Cardiac muscle cell (in vitro differentiated cells and primary cell): ENCODE results near the gene TMEM144. TPM values are rescaled to one million over a fixed set of nuclear protein-coding genes. Genes with fewer than 3 reads are reported as not detected.

Experiments
- DNase-seq, 2 donors: peaks; one replicate each; pipeline versions ENCODE4 v3.0.0 to v3.0.0-alpha.2; 2010 to 2017; ENCODE audit warnings: low read depth in 1 of 2, low spot score in 1 of 2
- H3K27ac ChIP-seq: fragments of 200-600 bp; sonication (generic); 2 replicates; pipeline ENCODE4 v1.5.1; 2016
- H3K27me3 ChIP-seq: fragments of 200-600 bp; sonication (generic); 2 replicates; pipeline ENCODE4 v1.6.0; 2016; ENCODE audit warnings: control low read depth
- H3K36me3 ChIP-seq: fragments of 200-600 bp; sonication (generic); 2 replicates; pipeline ENCODE4 v1.5.1; 2016; ENCODE audit warnings: control low read depth
- H3K4me1 ChIP-seq: fragments of 200-600 bp; sonication (generic); 2 replicates; pipeline ENCODE4 v1.8.1; 2017; ENCODE audit warnings: low read depth, mild to moderate bottlenecking, mixed run types
- H3K4me3 ChIP-seq: fragments of 200-600 bp; sonication (generic); 2 replicates; pipeline ENCODE4 v1.5.1; 2016; ENCODE audit warnings: mild to moderate bottlenecking
- H3K9me3 ChIP-seq: fragments of 200-600 bp; sonication (generic); 2 replicates; pipeline ENCODE4 v1.5.1; 2017; ENCODE audit warnings: low read depth, mild to moderate bottlenecking, control low read depth
- CTCF ChIP-seq: IDR thresholded peaks from 2 replicates; pipeline ENCODE4 v1.5.1; 2012; ENCODE audit warnings: low read depth, mild to moderate bottlenecking, low read length
- polyA plus RNA-seq: library from polyadenylated mRNA; unstranded; fragments of >200 nt; fragmentation: Nextera tagmentation; extraction: Ambion mirVana; gene quantifications from 2 replicates; pipeline ENCODE4 v1.2.1, GENCODE V29; 2016
- total RNA-seq: library from RNA; depleted of rRNA; stranded (reverse); fragments of >200 nt; gene quantifications from 2 replicates; pipeline ENCODE4 v1.2.3, GENCODE V29; 2016

TMEM144 gene
- total and polyA plus RNA-seq, 2 experiments from 2014 or later: 11.0 to 11.6 TPM

- H3K9me3 ChIP-seq: no peaks in the 10 kb centered on the region
- H3K36me3 ChIP-seq: no peaks in the 10 kb centered on the region
- H3K27ac ChIP-seq: no peak overlapping the region
- no peaks in the 10 kb centered on the region for H3K27me3 ChIP-seq
- H3K4me3 ChIP-seq: no peak overlapping the region
- H3K4me1 ChIP-seq: no peaks in the 10 kb centered on the region
- TF ChIP-seq CTCF: peak; percentile 68
- peak; percentile 43 to 51 for DNase-seq
These were observed 17.0 kb upstream of the TMEM144 start for GRCh38 chr4:158193171-158193749.

- H3K36me3 ChIP-seq: no peaks in the 10 kb centered on the region
- DNase-seq: no peak
- H3K27ac ChIP-seq: no peak overlapping the region
- H3K4me1 ChIP-seq: no peaks in the 10 kb centered on the region
- TF ChIP-seq CTCF: no peak
- no peak overlapping the region for H3K4me3 ChIP-seq
- H3K9me3 ChIP-seq: no peaks in the 10 kb centered on the region
- no peaks in the 10 kb centered on the region for H3K27me3 ChIP-seq
These were observed 15.0 kb upstream of the TMEM144 start for GRCh38 chr4:158195297-158195696.

- no peak for TF ChIP-seq CTCF
- DNase-seq: no peak
These were observed 13.0 kb upstream of the TMEM144 start for GRCh38 chr4:158197194-158197776.

GRCh38 chr4:158200214-158200613, 10.1 kb upstream of the TMEM144 start:
- no peaks in the 10 kb centered on the region for H3K4me1 ChIP-seq
- no peaks in the 10 kb centered on the region for H3K9me3 ChIP-seq
- H3K4me3 ChIP-seq: no peak overlapping the region
- DNase-seq: no peak
- no peaks in the 10 kb centered on the region for H3K36me3 ChIP-seq
- H3K27me3 ChIP-seq: no peaks in the 10 kb centered on the region
- no peak for TF ChIP-seq CTCF
- H3K27ac ChIP-seq: no peak overlapping the region

More at GRCh38 chr4:158197194-158197776, 13.0 kb upstream of the TMEM144 start:
- Histone ChIP-seq H3K4me3 (no peak overlapping the region), H3K27me3 (no peaks in the 10 kb centered on the region), H3K36me3 (no peaks in the 10 kb centered on the region), H3K27ac (no peak overlapping the region), H3K9me3 (no peaks in the 10 kb centered on the region), H3K4me1 (no peaks in the 10 kb centered on the region)

- no peaks in the 10 kb centered on the region for H3K27me3 ChIP-seq
- DNase-seq: no peak
- H3K4me1 ChIP-seq: no peaks in the 10 kb centered on the region
- no peak overlapping the region for H3K27ac ChIP-seq
- no peak overlapping the region for H3K4me3 ChIP-seq
- H3K36me3 ChIP-seq: no peaks in the 10 kb centered on the region
- no peaks in the 10 kb centered on the region for H3K9me3 ChIP-seq
- TF ChIP-seq CTCF: no peak
These were observed 9.0 kb upstream of the TMEM144 start for GRCh38 chr4:158201322-158201721.
